K562 (cell line): Measurements from ENCODE around the gene PCNX2.

Experiments used
- CHD1 ChIP-seq: fragments of 200-600 bp; sonication (generic); IDR thresholded peaks from one replicate; pipeline ENCODE4 v1.6.1; 2012; ENCODE audit warnings: mild to moderate bottlenecking, moderate library complexity, low read length, inconsistent platforms
- CTCF ChIP-seq, 3 experiments: IDR thresholded peaks in 2 of 3; conservative IDR thresholded peaks in 1 of 3; 2 replicates each; pipeline ENCODE4 v1.5.1; 2011 to 2012; ENCODE audit warnings: low read length in 3 of 3, mild to moderate bottlenecking in 3 of 3, control low read depth in 2 of 3, improper control_type of control experiment in 1 of 3, inconsistent platforms in 1 of 3, low read depth in 1 of 3, mixed read lengths in 1 of 3, moderate library complexity in 1 of 3; ENCODE audit not compliant: insufficient read depth in 2 of 3
- EZH2 ChIP-seq: IDR thresholded peaks from 2 replicates; pipeline ENCODE4 v1.6.1; 2012; ENCODE audit warnings: low read depth, mild to moderate bottlenecking, inconsistent platforms, low read length, borderline replicate concordance
- MYC ChIP-seq, 2 experiments: fragments of 250-450 bp in 1 of 2; sonication (Bioruptor Pico) in 1 of 2; IDR thresholded peaks; 2 replicates each; pipeline versions ENCODE4 v1.5.1 to v1.6.1; 2012 to 2021; ENCODE audit warnings: low read depth in 2 of 2, borderline replicate concordance in 1 of 2, improper control_type of control experiment in 1 of 2, low read length in 1 of 2, mild to moderate bottlenecking in 1 of 2, moderate library complexity in 1 of 2
- NFYB ChIP-seq: IDR thresholded peaks from 2 replicates; pipeline ENCODE4 v1.6.1; 2011; ENCODE audit warnings: mild to moderate bottlenecking, moderate library complexity; ENCODE audit not compliant: insufficient read length; ENCODE audit errors: extremely low read depth
- POLR2A ChIP-seq: fragments of 450-650 bp; conservative IDR thresholded peaks from 2 replicates; pipeline ENCODE4 v1.6.1; 2016
- POLR2AphosphoS5 ChIP-seq: IDR thresholded peaks from 2 replicates; pipeline ENCODE4 v1.6.1; 2011; ENCODE audit warnings: mild to moderate bottlenecking, low read depth, low read length, moderate library complexity; ENCODE audit not compliant: control insufficient read depth, insufficient read depth
- ZNF174 ChIP-seq: fragments of 250-450 bp; sonication (Bioruptor Pico); IDR thresholded peaks from 2 replicates; pipeline ENCODE4 v1.4.0; 2020; ENCODE audit warnings: mild to moderate bottlenecking

GRCh38 chr1:232983375-232983774, 312.1 kb downstream of the PCNX2 start:
- no peak for TF ChIP-seq CHD1
- no peak for TF ChIP-seq MYC (IDR thresholded peaks at IDR 0.05; ENCODE audit: low read depth, low read length)
- TF ChIP-seq MYC (CRISPR knock-in tag; IDR thresholded peaks at IDR 0.05; ENCODE audit: borderline replicate concordance, low read depth), result no peak
- TF ChIP-seq POLR2AphosphoS5, result no peak
- TF ChIP-seq EZH2, result no peak
- TF ChIP-seq NFYB, result no peak
- TF ChIP-seq ZNF174 (CRISPR knock-in tag), result no peak
- TF ChIP-seq CTCF (IDR thresholded peaks at IDR 0.05 in 2 of 3, conservative IDR thresholded peaks at IDR 0.05 in 1 of 3; ENCODE audit: insufficient read depth in 2 of 3, low read depth in 1 of 3, low read length in 3 of 3), result no peak
- no peak for TF ChIP-seq POLR2A
